Tibial nerve (tissue), 4 donors: ENCODE measurements around the gene NUP210. TPM values are rescaled to one million over a fixed set of nuclear protein-coding genes. Genes with fewer than 3 reads are reported as not detected.

Experiments used
- DNase-seq, 2 donors: peaks; one replicate each; pipeline ENCODE4 v3.0.0-alpha.2; 2019; ENCODE audit warnings: low spot score in 2 of 2
- H3K27ac ChIP-seq, 4 donors: fragments of 200-600 bp; sonication (generic) in 3 of 4; one replicate each; pipeline ENCODE4 v1.5.1; 2017 to 2019; ENCODE audit warnings: mild to moderate bottlenecking in 1 of 4
- H3K27me3 ChIP-seq, 2 donors: fragments of 200-600 bp; sonication (generic) in 1 of 2; one replicate each; pipeline versions ENCODE4 v1.5.1 to v1.6.0; 2017 to 2019
- H3K36me3 ChIP-seq, 3 donors: fragments of 200-600 bp; sonication (generic); one replicate each; pipeline ENCODE4 v1.5.1; 2018 to 2019
- H3K4me1 ChIP-seq, 4 donors: fragments of 200-600 bp; sonication (generic) in 3 of 4; one replicate each; pipeline ENCODE4 v1.5.1; 2017 to 2019
- H3K4me3 ChIP-seq, 4 donors: fragments of 200-600 bp; sonication (generic) in 3 of 4; one replicate each; pipeline ENCODE4 v1.5.1; 2017 to 2019; ENCODE audit warnings: mild to moderate bottlenecking in 1 of 4, moderate library complexity in 1 of 4
- H3K9me3 ChIP-seq, 4 donors: fragments of 200-600 bp; sonication (generic) in 3 of 4; one replicate each; pipeline ENCODE4 v1.5.1; 2017 to 2019
- CTCF ChIP-seq, 5 experiments: fragments of 200-600 bp in 3 of 5; fragments of 450-650 bp in 2 of 5; sonication (generic) in 3 of 5; IDR thresholded peaks; one replicate each; pipeline ENCODE4 v1.5.1; 2016 to 2019; ENCODE audit warnings: antibody characterized with exemption in 5 of 5, mild to moderate bottlenecking in 3 of 5, moderate library complexity in 2 of 5
- EP300 ChIP-seq, 2 donors: sonication (generic); formaldehyde crosslinking; IDR thresholded peaks; one replicate each; pipeline ENCODE4 v1.6.1; 2017; ENCODE audit warnings: antibody characterized with exemption in 2 of 2, mild to moderate bottlenecking in 1 of 2
- POLR2A ChIP-seq, 2 donors: fragments of 450-650 bp; IDR thresholded peaks; one replicate each; pipeline ENCODE4 v1.6.1; 2017; ENCODE audit warnings: antibody characterized with exemption in 2 of 2, mild to moderate bottlenecking in 2 of 2, moderate library complexity in 2 of 2
- WGBS, 2 donors: methylation state at CpG; one replicate each; pipeline ENCODE4 v1.1.5; 2018; 5-methylcytosine and 5-hydroxymethylcytosine counted together
- total RNA-seq, 4 donors: library from RNA; depleted of rRNA; stranded (reverse); fragments of >200 nt; gene quantifications; one replicate each; pipeline ENCODE4 v1.1.0, GENCODE V29; 2016

NUP210 gene
- total RNA-seq, 4 donors from 2014 or later = 1.3 to 9.3 (median 2.0) TPM

- DNase-seq = no peak
- no peaks in the 10 kb centered on the region for H3K9me3 ChIP-seq
- WGBS, 2 donors = 88 to 94% methylated on average over 2 to 5 of the region's 5 CpGs
- TF ChIP-seq EP300 (IDR thresholded peaks at IDR 0.05) = no peak
- TF ChIP-seq CTCF (IDR thresholded peaks at IDR 0.05) = no peak
- TF ChIP-seq POLR2A (IDR thresholded peaks at IDR 0.05) = no peak
- H3K36me3 ChIP-seq = peaks cover 0 to 67% (median 7%) of the 10 kb centered on the region in 3 donors
- H3K4me1 ChIP-seq = peaks cover 0 to 5% (median 0%) of the 10 kb centered on the region in 4 donors
- no peaks in the 10 kb centered on the region for H3K27me3 ChIP-seq
- no peak overlapping the region for H3K27ac ChIP-seq
- no peak overlapping the region for H3K4me3 ChIP-seq
Observed at GRCh38 chr3:13323822-13324221, 96.3 kb downstream of the NUP210 start.

- H3K4me1 ChIP-seq = peaks cover 0 to 16% (median 0%) of the 10 kb centered on the region in 4 donors
- 90 to 96% methylated on average over 6 to 8 of the region's 8 CpGs for WGBS, 2 donors
- H3K27me3 ChIP-seq = no peaks in the 10 kb centered on the region
- H3K9me3 ChIP-seq = no peaks in the 10 kb centered on the region
- H3K36me3 ChIP-seq = peaks cover 0 to 58% (median 8%) of the 10 kb centered on the region in 3 donors
- no peak for DNase-seq
- TF ChIP-seq CTCF (IDR thresholded peaks at IDR 0.05) (no peak), POLR2A (IDR thresholded peaks at IDR 0.05) (no peak), EP300 (IDR thresholded peaks at IDR 0.05) (no peak)
- H3K4me3 ChIP-seq = no peak overlapping the region
- no peak overlapping the region for H3K27ac ChIP-seq
Observed at GRCh38 chr3:13322324-13322723, 97.8 kb downstream of the NUP210 start.

GRCh38 chr3:13319564-13320220 lies 100.4 kb downstream of the NUP210 start:
- no peak for TF ChIP-seq CTCF (IDR thresholded peaks at IDR 0.05)
- no peak for TF ChIP-seq POLR2A (IDR thresholded peaks at IDR 0.05)
- TF ChIP-seq EP300 (IDR thresholded peaks at IDR 0.05) = no peak
- H3K27ac ChIP-seq = no peak overlapping the region
- DNase-seq = no peak
- H3K27me3 ChIP-seq = no peaks in the 10 kb centered on the region
- 92 to 94% methylated on average over 18 to 21 of the region's 22 CpGs for WGBS, 2 donors
- no peaks in the 10 kb centered on the region for H3K9me3 ChIP-seq
- peaks cover 0 to 16% (median 0%) of the 10 kb centered on the region in 4 donors for H3K4me1 ChIP-seq
- no peak overlapping the region for H3K4me3 ChIP-seq
- peaks cover 0 to 56% (median 3%) of the 10 kb centered on the region in 3 donors for H3K36me3 ChIP-seq

GRCh38 chr3:13318626-13319470 lies 101.3 kb downstream of the NUP210 start:
- Histone ChIP-seq H3K27me3 (no peaks in the 10 kb centered on the region), H3K27ac (peak overlapping the region in 2 of 4 donors; percentile 15 to 34), H3K36me3 (peaks cover 0 to 58% (median 3%) of the 10 kb centered on the region in 3 donors), H3K4me1 (peaks cover 0 to 16% (median 0%) of the 10 kb centered on the region in 4 donors), H3K9me3 (no peaks in the 10 kb centered on the region), H3K4me3 (no peak overlapping the region)
- no peak for DNase-seq
- TF ChIP-seq EP300 (IDR thresholded peaks at IDR 0.05) = no peak
- TF ChIP-seq CTCF (IDR thresholded peaks at IDR 0.05) = no peak
- no peak for TF ChIP-seq POLR2A (IDR thresholded peaks at IDR 0.05)
- 82 to 83% methylated on average over 14 of the region's 14 CpGs for WGBS, 2 donors
